ENCODE data around the gene TGFB2. TPM values are rescaled to one million over a fixed set of nuclear protein-coding genes. Genes with fewer than 3 reads are reported as not detected.

Gene TGFB2
- total RNA-seq, 1 experiment from 2014 or later = 0.34 TPM

- no peak for TF ChIP-seq FOSL1 (IDR thresholded peaks at IDR 0.05; ENCODE audit: low read depth)
- ChIA-PET POLR2A (no interaction called here), RAD21 (ENCODE audit: low non-redundant PET in 1 of 2, low total read pairs in 2 of 2, uncharacterized antibody in 2 of 2, unreplicated experiment in 2 of 2) (no interaction called here), CTCF (no interaction called here)
- H3K4me3 ChIP-seq (replicated peaks in 1 of 2; ENCODE audit: low read depth in 1 of 2, low read length in 2 of 2) = no peak overlapping the region
- no peaks in the 10 kb centered on the region for H3K9me2 ChIP-seq (ENCODE audit: insufficient read depth)
- intact Hi-C loops (cut with micrococcal nuclease) = no loop called here
- no peak overlapping the region for H2AFZ ChIP-seq (ENCODE audit: low read depth, low read length, poor library complexity, severe bottlenecking)
- H3K4me1 ChIP-seq (ENCODE audit: control insufficient read depth in 1 of 2, insufficient read depth in 2 of 2, low read length in 2 of 2) = no peaks in the 10 kb centered on the region
- H3K27ac ChIP-seq (ENCODE audit: low read depth, low read length) = no peak overlapping the region
- no peak for ATAC-seq
- H3K9ac ChIP-seq (ENCODE audit: low read length) = no peak overlapping the region
- no peaks in the 10 kb centered on the region for H3K36me3 ChIP-seq (ENCODE audit: control insufficient read depth in 1 of 2, insufficient read depth in 2 of 2, low read length in 2 of 2)
- H3K27me3 ChIP-seq (ENCODE audit: insufficient read depth, low read length) = no peaks in the 10 kb centered on the region
- BruUV-seq (replicated peaks) = no TSS peak
- H3K9me3 ChIP-seq (ENCODE audit: control insufficient read depth in 1 of 2, insufficient read depth in 1 of 2, low read depth in 1 of 2, low read length in 2 of 2) = no peaks in the 10 kb centered on the region
- H4K20me1 ChIP-seq (ENCODE audit: insufficient read depth) = no peaks in the 10 kb centered on the region
- no peak for DNase-seq (ENCODE audit: low read depth, low spot score)
- no peak overlapping the region for H3K4me2 ChIP-seq (ENCODE audit: low read length)
- H3K79me2 ChIP-seq (ENCODE audit: insufficient read depth, low read length) = no peaks in the 10 kb centered on the region
These were observed 63.0 kb downstream of the TGFB2 start for GRCh38 chr1:218408135-218408534.

- H3K9ac ChIP-seq (ENCODE audit: low read length) = no peak overlapping the region
- no peak for DNase-seq (ENCODE audit: low read depth, low spot score)
- H3K4me1 ChIP-seq (ENCODE audit: control insufficient read depth in 1 of 2, insufficient read depth in 2 of 2, low read length in 2 of 2) = no peaks in the 10 kb centered on the region
- no peaks in the 10 kb centered on the region for H3K79me2 ChIP-seq (ENCODE audit: insufficient read depth, low read length)
- H3K27me3 ChIP-seq (ENCODE audit: insufficient read depth, low read length) = no peaks in the 10 kb centered on the region
- H2AFZ ChIP-seq (ENCODE audit: low read depth, low read length, poor library complexity, severe bottlenecking) = no peak overlapping the region
- no peaks in the 10 kb centered on the region for H3K36me3 ChIP-seq (ENCODE audit: control insufficient read depth in 1 of 2, insufficient read depth in 2 of 2, low read length in 2 of 2)
- RAD21 ChIA-PET (ENCODE audit: low non-redundant PET in 1 of 2, low total read pairs in 2 of 2, uncharacterized antibody in 2 of 2, unreplicated experiment in 2 of 2) = no interaction called here
- no TSS peak for BruUV-seq (replicated peaks)
- H3K9me2 ChIP-seq (ENCODE audit: insufficient read depth) = no peaks in the 10 kb centered on the region
- no peak overlapping the region for H3K4me3 ChIP-seq (replicated peaks in 1 of 2; ENCODE audit: low read depth in 1 of 2, low read length in 2 of 2)
- intact Hi-C loops (cut with micrococcal nuclease) = no loop called here
- no peaks in the 10 kb centered on the region for H3K9me3 ChIP-seq (ENCODE audit: control insufficient read depth in 1 of 2, insufficient read depth in 1 of 2, low read depth in 1 of 2, low read length in 2 of 2)
- POLR2A ChIA-PET = no interaction called here
- CTCF ChIA-PET = no interaction called here
- H4K20me1 ChIP-seq (ENCODE audit: insufficient read depth) = no peaks in the 10 kb centered on the region
- no peak for ATAC-seq
- H3K4me2 ChIP-seq (ENCODE audit: low read length) = no peak overlapping the region
- H3K27ac ChIP-seq (ENCODE audit: low read depth, low read length) = no peak overlapping the region
- TF ChIP-seq FOSL1 (IDR thresholded peaks at IDR 0.05; ENCODE audit: low read depth) (no peak), ZBTB33 (IDR thresholded peaks at IDR 0.05; ENCODE audit: extremely low read depth, insufficient replicate concordance, low read length) (no peak), CBX3 (IDR thresholded peaks at IDR 0.05; ENCODE audit: low read depth) (no peak), CTCF (IDR thresholded peaks at IDR 0.05 in 2 of 3, conservative IDR thresholded peaks at IDR 0.05 in 1 of 3; ENCODE audit: borderline replicate concordance in 1 of 3, insufficient read depth in 1 of 3, low read depth in 2 of 3, low read length in 2 of 3) (no peak), EGR1 (IDR thresholded peaks at IDR 0.05; ENCODE audit: low read depth) (no peak), EZH2 (IDR thresholded peaks at IDR 0.05) (no peak), YY1 (IDR thresholded peaks at IDR 0.05; ENCODE audit: extremely low read depth, insufficient replicate concordance, low read depth, low read length) (no peak), SIN3A (IDR thresholded peaks at IDR 0.05; ENCODE audit: low read depth) (no peak), RAD21 (IDR thresholded peaks at IDR 0.05; ENCODE audit: low read depth) (no peak), ATF3 (IDR thresholded peaks at IDR 0.05) (no peak), REST (IDR thresholded peaks at IDR 0.05; ENCODE audit: low read depth) (no peak), POLR2A (IDR thresholded peaks at IDR 0.05; ENCODE audit: borderline replicate concordance, extremely low read depth, insufficient read depth, insufficient read length) (no peak), ELF1 (IDR thresholded peaks at IDR 0.05; ENCODE audit: borderline replicate concordance, low read depth) (no peak)
These were observed 63.8 kb downstream of the TGFB2 start for GRCh38 chr1:218408942-218409341.
